Measurements from ENCODE around the gene AREL1.

DNA sequence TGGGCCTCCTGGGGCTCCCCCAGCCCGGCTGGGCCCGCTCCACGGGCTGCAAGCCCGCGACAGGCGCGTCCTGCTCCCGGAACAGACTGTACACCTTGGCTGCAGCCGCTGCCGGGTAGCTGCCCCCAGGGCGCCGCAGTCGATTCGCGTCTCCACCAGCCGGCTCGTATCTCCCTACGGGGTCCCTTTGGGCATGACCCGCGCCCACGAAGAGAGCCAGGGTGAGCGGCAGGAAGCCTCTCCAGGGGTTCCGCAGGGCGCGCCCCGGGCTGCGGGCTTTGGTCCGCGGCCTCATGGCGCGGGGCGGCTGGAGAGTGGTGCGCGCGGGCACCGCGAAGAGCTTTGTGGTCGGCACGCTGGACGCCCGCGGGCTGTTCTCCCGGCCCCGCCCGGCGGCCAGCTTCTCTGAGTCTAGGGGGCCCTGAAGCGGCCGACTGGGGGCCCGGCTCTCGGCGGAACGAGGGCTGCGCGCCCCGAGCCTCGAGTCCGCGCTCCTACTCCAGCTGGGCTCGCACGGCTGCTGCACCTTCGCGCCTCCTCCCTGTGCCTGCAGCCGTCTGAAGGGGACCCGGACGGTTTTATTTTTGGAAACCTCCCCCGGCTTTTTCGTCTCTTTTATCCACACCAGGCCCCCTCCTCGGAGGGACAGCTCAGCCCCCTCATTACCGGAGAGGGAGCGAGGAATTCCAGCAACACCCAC, 101.1 kb downstream of the AREL1 start, which contains the start of gene LTBP2:
- TF ChIP-seq EZH2 (IDR thresholded peaks at IDR 0.05; ENCODE audit: low read length) (no peak), CTCF (optimal IDR thresholded peaks at IDR 0.05 in 1 of 3, IDR thresholded peaks at IDR 0.05 in 1 of 3, conservative IDR thresholded peaks at IDR 0.05 in 1 of 3; ENCODE audit: extremely low read depth in 1 of 3, insufficient read depth in 2 of 3, low read length in 3 of 3) (no peak)

Data from keratinocyte (primary cell).